H1 (cell line): ENCODE results near the gene CELF4. TPM values are rescaled to one million over a fixed set of nuclear protein-coding genes. Genes with fewer than 3 reads are reported as not detected.

Experiments
- ATF3 ChIP-seq: IDR thresholded peaks from 2 replicates; pipeline ENCODE4 v1.6.1; 2011; ENCODE audit warnings: low read depth, mild to moderate bottlenecking, low read length; ENCODE audit not compliant: insufficient read depth
- BCL11A ChIP-seq, 2 experiments: IDR thresholded peaks; one replicate each; pipeline ENCODE4 v1.6.1; 2011; ENCODE audit warnings: low read depth in 2 of 2, low read length in 2 of 2, mild to moderate bottlenecking in 2 of 2
- CHD7 ChIP-seq: fragments of 300-600 bp; sonication (generic); IDR thresholded peaks from 2 replicates; pipeline ENCODE4 v1.7.1; 2012; ENCODE audit warnings: low read length, moderate library complexity, mild to moderate bottlenecking, inconsistent platforms; ENCODE audit not compliant: insufficient replicate concordance
- FOSL1 ChIP-seq: IDR thresholded peaks from 2 replicates; pipeline ENCODE4 v1.6.1; 2011; ENCODE audit warnings: mild to moderate bottlenecking, low read depth, low read length, moderate library complexity; ENCODE audit not compliant: insufficient read depth
- GABPA ChIP-seq: IDR thresholded peaks from 2 replicates; pipeline ENCODE4 v1.6.1; 2011; ENCODE audit warnings: mild to moderate bottlenecking, low read length, moderate library complexity, borderline replicate concordance; ENCODE audit not compliant: insufficient read depth
- GTF2F1 ChIP-seq: IDR thresholded peaks from 2 replicates; pipeline ENCODE4 v1.6.1; 2012; ENCODE audit warnings: low read depth, low read length, improper control_type of control experiment, borderline replicate concordance
- MAX ChIP-seq: IDR thresholded peaks from 2 replicates; pipeline ENCODE4 v1.6.1; 2012; ENCODE audit warnings: inconsistent platforms
- PHF8 ChIP-seq: fragments of 200-600 bp; sonication (generic); conservative IDR thresholded peaks from 2 replicates; pipeline ENCODE4 v1.7.1; 2012; ENCODE audit warnings: low read depth, mild to moderate bottlenecking, inconsistent platforms, low read length, moderate library complexity
- POLR2A ChIP-seq, 2 experiments: IDR thresholded peaks; 1 replicate in 1 of 2; 2 replicates in 1 of 2; pipeline ENCODE4 v1.6.1; 2011; ENCODE audit warnings: low read depth in 2 of 2, low read length in 2 of 2, mild to moderate bottlenecking in 2 of 2; ENCODE audit errors: control extremely low read depth in 1 of 2
- RBBP5 ChIP-seq: IDR thresholded peaks from 2 replicates; pipeline ENCODE4 v1.7.1; 2012; ENCODE audit warnings: low read depth, mild to moderate bottlenecking, inconsistent platforms, low read length, moderate library complexity, borderline replicate concordance
- SIX5 ChIP-seq: IDR thresholded peaks from 2 replicates; pipeline ENCODE4 v1.6.1; 2011; ENCODE audit warnings: mild to moderate bottlenecking, low read depth, low read length
- polyA plus RNA-seq, 7 experiments: library from polyadenylated mRNA; depleted of rRNA in 3 of 7; stranded (reverse) in 5 of 7; unstranded in 2 of 7; fragments of >200 nt in 5 of 7; fragments of 200-250 nt in 2 of 7; gene quantifications; 1 replicate in 5 of 7; 2 replicates in 1 of 7; 4 replicates in 1 of 7; pipeline versions ENCODE4 v1.2.1 to v1.2.3, GENCODE V29; 2011 to 2013; ENCODE audit warnings: missing spikeins in 2 of 7, mixed read lengths in 2 of 7
- total RNA-seq: library from RNA; stranded (reverse); fragmentation: NEBNext Ultra II Directional; extraction: Animal tissue kit (Norgen Biotek cat#: 25700); gene quantifications from 2 replicates; pipeline ENCODE4 v1.2.1, GENCODE V29; 2021

The CELF4 gene
- total and polyA plus RNA-seq, 2 of the 8 experiments (the other 6 are each of a cell fraction or from before 2014, with no cell fraction given), result 1.6 to 3.4 TPM

DNA sequence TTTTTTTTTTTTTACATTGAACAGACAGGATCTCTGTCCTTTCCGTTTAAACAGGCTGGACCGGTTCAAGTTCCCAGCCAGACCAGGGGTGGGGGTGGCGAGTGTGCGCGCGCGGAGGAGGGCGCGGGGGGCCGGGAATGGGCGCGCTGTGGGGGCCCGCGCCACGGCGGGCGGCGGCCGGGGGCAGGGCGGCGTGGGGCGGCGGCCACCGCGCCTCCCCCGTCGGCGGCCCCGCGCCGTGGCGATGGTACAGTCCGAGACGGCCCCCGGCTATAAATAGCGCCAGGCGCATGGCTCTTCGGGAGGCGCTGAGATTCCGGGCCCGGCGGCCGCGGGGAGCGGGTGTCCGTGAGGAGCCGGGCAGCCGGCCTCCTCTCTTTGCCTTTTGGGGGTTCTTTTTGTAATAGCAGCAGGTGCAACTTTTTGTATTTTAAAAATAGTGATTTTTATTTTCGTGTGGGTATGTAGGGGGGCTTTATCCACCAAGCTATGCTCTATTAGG is 430 bp upstream of the CELF4 start (continued):
- peak; percentile 96 for TF ChIP-seq GTF2F1
- no peak for TF ChIP-seq SIX5
- TF ChIP-seq PHF8, result peak; percentile 64; the same call in 1 of the 2 replicates
- TF ChIP-seq POLR2A (IDR thresholded peaks at IDR 0.05; ENCODE audit: control extremely low read depth in 1 of 2, low read depth in 2 of 2, low read length in 2 of 2), result peak; percentile 80 to 87; a peak in 2 of 3 replicates
- no peak for TF ChIP-seq MAX
- no peak for TF ChIP-seq ATF3
- TF ChIP-seq FOSL1, result no peak
- no peak for TF ChIP-seq BCL11A (IDR thresholded peaks at IDR 0.05; ENCODE audit: low read depth in 2 of 2, low read length in 2 of 2)
- no peak for TF ChIP-seq RBBP5
- no peak for TF ChIP-seq CHD7
- no peak for TF ChIP-seq GABPA
